ENCODE data around the gene IRF2. TPM values are rescaled to one million over a fixed set of nuclear protein-coding genes. Genes with fewer than 3 reads are reported as not detected.

IRF2 gene
- total RNA-seq, 3 donors from 2014 or later (not counting 1 experiment from before 2014, with no cell fraction given): 50.6 to 68.5 (median 59.8) TPM

DNA sequence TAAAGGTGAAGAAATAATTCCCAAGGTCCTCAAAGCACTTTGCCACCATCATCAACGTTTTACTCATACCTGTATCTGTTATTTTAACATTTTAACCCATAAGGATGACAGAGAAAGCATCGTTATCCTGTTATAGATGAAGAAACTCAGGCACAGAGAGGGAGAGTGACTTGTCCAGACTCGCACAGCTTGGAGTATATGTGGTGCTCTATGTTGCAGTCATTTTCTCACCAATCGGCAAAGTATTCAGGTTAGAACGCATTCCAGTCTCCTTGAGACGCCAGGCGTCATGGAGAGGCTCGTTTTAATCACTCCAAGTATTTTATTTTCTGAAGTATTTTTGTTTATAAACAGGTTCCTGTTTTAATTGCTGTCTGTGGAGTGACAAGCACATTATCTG, 73.5 kb downstream of the IRF2 start:
- no peaks in the 10 kb centered on the region for H3K27me3 ChIP-seq (ENCODE audit: control insufficient read depth, insufficient read depth, low read length)
- Mint-ChIP-seq H3K4me1 (peaks cover 25 to 28% of the 10 kb centered on the region in 2 donors), H3K9me3 (no peaks in the 10 kb centered on the region), H3K27me3 (ENCODE audit: low read depth in 2 of 2) (no peaks in the 10 kb centered on the region), H3K36me3 (peaks cover 7% of the 10 kb centered on the region), H3K4me3 (no peak overlapping the region), H3K27ac (peak overlapping the region; percentile 26 to 33)
- H3K27ac ChIP-seq (ENCODE audit: low read length): no peak overlapping the region
- intact Hi-C loops (cut with micrococcal nuclease): no loop called here
- no peaks in the 10 kb centered on the region for H3K9me3 ChIP-seq (ENCODE audit: control insufficient read depth, insufficient read depth, low read length)
- DNase-seq: no peak
- no peaks in the 10 kb centered on the region for H3K4me1 ChIP-seq (ENCODE audit: control insufficient read depth, insufficient read depth, low read length)
- no peak for ATAC-seq
- 98% methylated on average over 4 of the region's 8 CpGs for WGBS (ENCODE audit: insufficient coverage)
- H3K4me3 ChIP-seq (ENCODE audit: low read length): no peak overlapping the region
- no peak for TF ChIP-seq CTCF (IDR thresholded peaks at IDR 0.05)
- peaks cover 85% of the 10 kb centered on the region for H3K36me3 ChIP-seq (ENCODE audit: control insufficient read depth, insufficient read depth, low read length)

GRCh38 chr4:184400375-184400870, 73.9 kb downstream of the IRF2 start:
- no peak overlapping the region for H3K4me3 ChIP-seq (ENCODE audit: low read length)
- H3K36me3 Mint-ChIP-seq: peaks cover 7% of the 10 kb centered on the region
- H3K27me3 Mint-ChIP-seq (ENCODE audit: low read depth in 2 of 2): no peaks in the 10 kb centered on the region
- H3K9me3 ChIP-seq (ENCODE audit: control insufficient read depth, insufficient read depth, low read length): no peaks in the 10 kb centered on the region
- no peak overlapping the region for H3K27ac ChIP-seq (ENCODE audit: low read length)
- H3K4me1 ChIP-seq (ENCODE audit: control insufficient read depth, insufficient read depth, low read length): no peaks in the 10 kb centered on the region
- DNase-seq: no peak
- peak overlapping the region; percentile 11 to 26 for H3K27ac Mint-ChIP-seq
- H3K4me3 Mint-ChIP-seq: no peak overlapping the region
- H3K36me3 ChIP-seq (ENCODE audit: control insufficient read depth, insufficient read depth, low read length): peaks cover 84% of the 10 kb centered on the region
- no peaks in the 10 kb centered on the region for H3K27me3 ChIP-seq (ENCODE audit: control insufficient read depth, insufficient read depth, low read length)
- intact Hi-C loops (cut with micrococcal nuclease): no loop called here
- H3K9me3 Mint-ChIP-seq: no peaks in the 10 kb centered on the region
- peaks cover 25% of the 10 kb centered on the region in 2 donors for H3K4me1 Mint-ChIP-seq
- WGBS (ENCODE audit: insufficient coverage): 89% methylated on average over 7 of the region's 7 CpGs
- ATAC-seq: no peak
- no peak for TF ChIP-seq CTCF (IDR thresholded peaks at IDR 0.05)

GRCh38 chr4:184399512-184399908, 74.8 kb downstream of the IRF2 start:
- ATAC-seq: no peak
- H3K27me3 Mint-ChIP-seq (ENCODE audit: low read depth in 2 of 2): no peaks in the 10 kb centered on the region

More at GRCh38 chr4:184399512-184399908, 74.8 kb downstream of the IRF2 start:
- Histone ChIP-seq H3K36me3 (ENCODE audit: control insufficient read depth, insufficient read depth, low read length) (peaks cover 83% of the 10 kb centered on the region), H3K9me3 (ENCODE audit: control insufficient read depth, insufficient read depth, low read length) (no peaks in the 10 kb centered on the region), H3K27me3 (ENCODE audit: control insufficient read depth, insufficient read depth, low read length) (no peaks in the 10 kb centered on the region), H3K4me3 (ENCODE audit: low read length) (no peak overlapping the region), H3K27ac (ENCODE audit: low read length) (no peak overlapping the region), H3K4me1 (ENCODE audit: control insufficient read depth, insufficient read depth, low read length) (no peaks in the 10 kb centered on the region)
- intact Hi-C loops (cut with micrococcal nuclease): no loop called here
- Mint-ChIP-seq H3K36me3 (peaks cover 7% of the 10 kb centered on the region), H3K9me3 (no peaks in the 10 kb centered on the region), H3K4me1 (peaks cover 25 to 27% of the 10 kb centered on the region in 2 donors), H3K4me3 (no peak overlapping the region), H3K27ac (peak overlapping the region in 1 of 2 donors; percentile 11)
- no peak for TF ChIP-seq CTCF (IDR thresholded peaks at IDR 0.05)
- 98% methylated on average over 3 of the region's 3 CpGs for WGBS (ENCODE audit: insufficient coverage)
- DNase-seq: no peak
